ENCODE data around the gene CAPN1.
"Not testable (repeated sequence)": the region's sequence is repeated elsewhere in the genome, so short reads cannot be mapped to it uniquely, and the experiment has no call there.

CAPN1 gene

GRCh38 chr11:65156926-65157325 is 24.8 kb upstream of the CAPN1 start:
- no peak overlapping the region for H3K27ac ChIP-seq
- no peak overlapping the region for H3K4me3 ChIP-seq

GRCh38 chr11:65157336-65157735 is 24.4 kb upstream of the CAPN1 start:
- no peak overlapping the region for H3K27ac ChIP-seq
- no peak overlapping the region for H3K4me3 ChIP-seq

- no peak overlapping the region for H3K4me3 ChIP-seq
- no peak overlapping the region for H3K27ac ChIP-seq
Observed at GRCh38 chr11:65159012-65159411, 22.7 kb upstream of the CAPN1 start.

- Histone ChIP-seq H3K27ac (no peak overlapping the region), H3K4me3 (no peak overlapping the region)
Observed at GRCh38 chr11:65160643-65161042, 21.1 kb upstream of the CAPN1 start.

- no peak overlapping the region for H3K27ac ChIP-seq
Observed at GRCh38 chr11:65163684-65164083, 18.0 kb upstream of the CAPN1 start.

GRCh38 chr11:65165410-65166317 is 16.1 kb upstream of the CAPN1 start:
- no peak overlapping the region for H3K4me3 ChIP-seq
- peak overlapping the region in 5 of 21 experiments; percentile 15 to 53 (median 32) for H3K27ac ChIP-seq

More at GRCh38 chr11:65163684-65164083, 18.0 kb upstream of the CAPN1 start:
- H3K4me3 ChIP-seq: no peak overlapping the region

GRCh38 chr11:65166893-65167292 is 14.8 kb upstream of the CAPN1 start:
- H3K4me3 ChIP-seq: no peak overlapping the region
- no peak overlapping the region for H3K27ac ChIP-seq

GRCh38 chr11:65167656-65168055 is 14.1 kb upstream of the CAPN1 start:
- H3K4me3 ChIP-seq: no peak overlapping the region
- no peak overlapping the region for H3K27ac ChIP-seq

GRCh38 chr11:65169164-65169641 is 12.5 kb upstream of the CAPN1 start:
- Histone ChIP-seq H3K4me3 (no peak overlapping the region), H3K27ac (peak overlapping the region in 3 of 21 experiments; percentile 6 to 27 (median 10))

- Histone ChIP-seq H3K4me3 (no peak within 1 kb of the TSS), H3K27ac (peak within 1 kb of the TSS in 3 of 21 experiments; percentile 6 to 27 (median 10))
Observed at GRCh38 chr11:65170058-65170534, 11.6 kb upstream of the CAPN1 start, which contains the start of gene SPDYC. SPDYC (plus strand) TSS chr11:65170233; CDS start chr11:65171358, 1,125 bp downstream.

- no peak overlapping the region for H3K4me3 ChIP-seq
- no peak overlapping the region for H3K27ac ChIP-seq
Observed at GRCh38 chr11:65172600-65172999, 9.1 kb upstream of the CAPN1 start.

- not testable (repeated sequence) for H3K4me3 ChIP-seq, H3K27ac ChIP-seq
Observed at GRCh38 chr11:65174571-65175010, 7.1 kb upstream of the CAPN1 start.

GRCh38 chr11:65180877-65181568 is 705 bp upstream of the CAPN1 start:
- Histone ChIP-seq H3K27ac (peak overlapping the region; percentile 69 to 100 (median 96)), H3K4me3 (peak overlapping the region; percentile 60 to 98 (median 83))

GRCh38 chr11:65182258-65183170 is 786 bp downstream of the CAPN1 start:
- H3K4me3 ChIP-seq: peak overlapping the region; percentile 60 to 98 (median 83)
- H3K27ac ChIP-seq: peak overlapping the region; percentile 79 to 100 (median 96)

- H3K4me3 ChIP-seq: peak overlapping the region; percentile 60 to 98 (median 83)
- H3K27ac ChIP-seq: peak overlapping the region in 18 of 21 experiments; percentile 79 to 100 (median 96)
Observed at GRCh38 chr11:65183201-65183891, 1.6 kb downstream of the CAPN1 start.

- Histone ChIP-seq H3K4me3 (peak overlapping the region in 3 of 7 experiments; percentile 5 to 89 (median 73)), H3K27ac (peak overlapping the region in 11 of 21 experiments; percentile 14 to 99 (median 95))
Observed at GRCh38 chr11:65184146-65184545, 2.4 kb downstream of the CAPN1 start.

GRCh38 chr11:65185171-65185570 is 3.4 kb downstream of the CAPN1 start:
- Histone ChIP-seq H3K27ac (no peak overlapping the region), H3K4me3 (no peak overlapping the region)

GRCh38 chr11:65185869-65186341 is 4.2 kb downstream of the CAPN1 start:
- H3K27ac ChIP-seq: no peak overlapping the region
- H3K4me3 ChIP-seq: no peak overlapping the region

Data from skin epidermis (tissue), 12 donors.